Breast epithelium (tissue), 4 donors: ENCODE data around the gene P4HA3. TPM values are rescaled to one million over a fixed set of nuclear protein-coding genes. Genes with fewer than 3 reads are reported as not detected.
"Not testable (repeated sequence)": the region's sequence is repeated elsewhere in the genome, so short reads cannot be mapped to it uniquely, and the experiment has no call there.

Experiments
- DNase-seq, 2 donors: peaks; one replicate each; pipeline ENCODE4 v3.0.0-alpha.2; 2019; ENCODE audit warnings: low spot score in 2 of 2
- H3K27ac ChIP-seq, 2 donors: fragments of 200-600 bp; sonication (generic) in 1 of 2; one replicate each; pipeline ENCODE4 v1.5.1; 2016 to 2019; ENCODE audit warnings: mild to moderate bottlenecking in 1 of 2
- H3K27me3 ChIP-seq, 2 donors: fragments of 200-600 bp; sonication (generic) in 1 of 2; one replicate each; pipeline versions ENCODE4 v1.5.1 to v1.6.0; 2017 to 2019; ENCODE audit warnings: control low read depth in 1 of 2, mild to moderate bottlenecking in 1 of 2
- H3K36me3 ChIP-seq: fragments of 200-600 bp; one replicate; pipeline ENCODE4 v1.5.1; 2019
- H3K4me1 ChIP-seq, 2 donors: fragments of 200-600 bp; sonication (generic); one replicate each; pipeline ENCODE4 v1.5.1; 2016 to 2019; ENCODE audit warnings: control low read depth in 1 of 2
- H3K4me3 ChIP-seq, 3 donors: fragments of 200-600 bp; sonication (generic); 1 replicate in 2 of 3; 2 replicates in 1 of 3; pipeline ENCODE4 v1.5.1; 2016 to 2019; ENCODE audit warnings: mild to moderate bottlenecking in 3 of 3, moderate library complexity in 2 of 3
- H3K9me3 ChIP-seq, 2 donors: fragments of 200-600 bp; sonication (generic) in 1 of 2; one replicate each; pipeline ENCODE4 v1.5.1; 2016 to 2019; ENCODE audit warnings: control low read depth in 1 of 2
- CTCF ChIP-seq, 3 donors: fragments of 450-650 bp; IDR thresholded peaks; one replicate each; pipeline ENCODE4 v1.5.1; 2016 to 2017; ENCODE audit warnings: antibody characterized with exemption in 3 of 3, mild to moderate bottlenecking in 3 of 3, moderate library complexity in 3 of 3
- POLR2A ChIP-seq: fragments of 450-650 bp; IDR thresholded peaks from one replicate; pipeline ENCODE4 v1.6.1; 2016; ENCODE audit warnings: antibody characterized with exemption, mild to moderate bottlenecking, moderate library complexity
- POLR2AphosphoS5 ChIP-seq, 3 donors: sonication (generic); formaldehyde crosslinking; IDR thresholded peaks; one replicate each; pipeline ENCODE4 v1.6.1; 2017; ENCODE audit warnings: antibody characterized with exemption in 3 of 3
- intact Hi-C: fragments of 100-400 bp; cut with DNase I; formaldehyde crosslinking; loops from one replicate; pipeline ENCODE4 v1.15.1; 2023; ENCODE audit warnings: low total_unique reads
- total RNA-seq, 3 donors: library from RNA; depleted of rRNA; stranded (reverse); fragments of >200 nt; gene quantifications; one replicate each; pipeline ENCODE4 v1.1.0, GENCODE V29; 2016

P4HA3 gene
- total RNA-seq, 3 donors from 2014 or later, result 0.29 to 0.66 (median 0.48) TPM

GRCh38 chr11:74332291-74332690, 20.9 kb upstream of the P4HA3 start:
- no peak overlapping the region for H3K27ac ChIP-seq
- H3K4me1 ChIP-seq, result no peaks in the 10 kb centered on the region
- no peaks in the 10 kb centered on the region for H3K9me3 ChIP-seq
- DNase-seq, result no peak
- intact Hi-C loops, result no loop called here
- TF ChIP-seq CTCF (IDR thresholded peaks at IDR 0.05), result no peak
- no peak for TF ChIP-seq POLR2A
- no peak for TF ChIP-seq POLR2AphosphoS5 (IDR thresholded peaks at IDR 0.05)
- no peaks in the 10 kb centered on the region for H3K36me3 ChIP-seq
- no peak overlapping the region for H3K4me3 ChIP-seq
- no peaks in the 10 kb centered on the region for H3K27me3 ChIP-seq

GRCh38 chr11:74331000-74331399, 19.6 kb upstream of the P4HA3 start:
- DNase-seq, H3K27ac ChIP-seq, intact Hi-C loops, H3K4me3 ChIP-seq, H3K36me3 ChIP-seq, H3K4me1 ChIP-seq, H3K27me3 ChIP-seq, H3K9me3 ChIP-seq: not testable (repeated sequence)

- DNase-seq, result no peak
- H3K27me3 ChIP-seq, result no peaks in the 10 kb centered on the region
- intact Hi-C loops, result no loop called here
- H3K9me3 ChIP-seq, result no peaks in the 10 kb centered on the region
- H3K4me1 ChIP-seq, result no peaks in the 10 kb centered on the region
- no peak overlapping the region for H3K27ac ChIP-seq
- H3K36me3 ChIP-seq, result no peaks in the 10 kb centered on the region
- TF ChIP-seq POLR2AphosphoS5 (IDR thresholded peaks at IDR 0.05) (no peak), POLR2A (no peak), CTCF (IDR thresholded peaks at IDR 0.05) (no peak)
- no peak overlapping the region for H3K4me3 ChIP-seq
These were observed 18.8 kb upstream of the P4HA3 start for GRCh38 chr11:74330075-74330858.

- no peak overlapping the region for H3K27ac ChIP-seq
- no peaks in the 10 kb centered on the region for H3K4me1 ChIP-seq
- DNase-seq, result no peak
- intact Hi-C loops, result no loop called here
- no peaks in the 10 kb centered on the region for H3K36me3 ChIP-seq
- H3K9me3 ChIP-seq, result no peaks in the 10 kb centered on the region
- no peak overlapping the region for H3K4me3 ChIP-seq
- no peak for TF ChIP-seq POLR2AphosphoS5 (IDR thresholded peaks at IDR 0.05)
- TF ChIP-seq POLR2A, result no peak
- TF ChIP-seq CTCF (IDR thresholded peaks at IDR 0.05), result no peak
- H3K27me3 ChIP-seq, result no peaks in the 10 kb centered on the region
These were observed 15.6 kb upstream of the P4HA3 start for GRCh38 chr11:74327076-74327475.

- H3K4me3 ChIP-seq, result no peak overlapping the region
- no peaks in the 10 kb centered on the region for H3K27me3 ChIP-seq
- H3K36me3 ChIP-seq, result no peaks in the 10 kb centered on the region
- no peaks in the 10 kb centered on the region for H3K9me3 ChIP-seq
- intact Hi-C loops, result no loop called here
- H3K4me1 ChIP-seq, result no peaks in the 10 kb centered on the region
- DNase-seq, result no peak
- H3K27ac ChIP-seq, result no peak overlapping the region
- TF ChIP-seq POLR2AphosphoS5 (IDR thresholded peaks at IDR 0.05) (no peak), POLR2A (no peak), CTCF (IDR thresholded peaks at IDR 0.05) (no peak)
These were observed 15.2 kb upstream of the P4HA3 start for GRCh38 chr11:74326665-74327064.
